Measurements from ENCODE around the gene ABCA5.

- TF ChIP-seq CTCF (IDR thresholded peaks at IDR 0.05) (no peak), REST (IDR thresholded peaks at IDR 0.05; ENCODE audit: insufficient read depth in 1 of 2, low read depth in 2 of 2, low read length in 1 of 2) (no peak), POLR2AphosphoS5 (IDR thresholded peaks at IDR 0.05; ENCODE audit: low read depth, low read length) (no peak), SIN3A (IDR thresholded peaks at IDR 0.05; ENCODE audit: borderline replicate concordance, insufficient read depth, low read depth, low read length) (no peak)
Measured at GRCh38 chr17:69198238-69198637, 128.7 kb downstream of the ABCA5 start.
